HepG2 (cell line): Measurements from ENCODE around the gene ADAMTSL4. TPM values are rescaled to one million over a fixed set of nuclear protein-coding genes. Genes with fewer than 3 reads are reported as not detected.

Experiments
- ATAC-seq: fragments of 200-7000 bp; cut with Tn5 transposase; 3 replicates; pipeline ENCODE4 v1.9.1; 2020; ENCODE audit warnings: mild to moderate bottlenecking, moderate library complexity
- BruUV-seq: library from RNA; stranded (reverse); fragments of 400-500 nt; replicated peaks from 2 replicates; lab custom pipeline; 2021; lab: Mats Ljungman, UMichigan
- CTCF ChIA-PET: fragments of 300-600 bp; formaldehyde crosslinking; extraction: SDS; loops from one replicate; lab custom pipeline; 2021; ENCODE audit warnings: low total read pairs, inconsistent platforms, low intra/inter-chr PET ratio; lab: Yijun Ruan, JAX
- POLR2A ChIA-PET: fragments of 350-600 bp; sonication (Branson Sonifier 250); formaldehyde crosslinking; loops from one replicate; lab custom pipeline; 2020; ENCODE audit warnings: antibody characterized with exemption, inconsistent platforms; lab: Yijun Ruan, JAX
- DNase-seq: peaks from one replicate; pipeline ENCODE4 v3.0.0-alpha.2; 2015; ENCODE audit warnings: low spot score
- FAIRE-seq: peaks from 3 replicates; lab custom pipeline; 2011; peaks lifted over from hg19 to GRCh38; lab: Jason Lieb, UNC
- H2AFZ ChIP-seq: one replicate; pipeline ENCODE4 v1.6.1; 2011; ENCODE audit warnings: low read length, inconsistent platforms
- H3K27ac ChIP-seq: fragments of 300-600 bp; 3 replicates; pipeline ENCODE4 v1.8.0; 2011; ENCODE audit warnings: mixed run types, mild to moderate bottlenecking, mixed read lengths, low read length, inconsistent platforms; ENCODE audit not compliant: insufficient read depth; ENCODE audit errors: extremely low read length
- H3K27me3 ChIP-seq, 2 experiments: fragments of 200-600 bp in 1 of 2; 2 replicates in 1 of 2; 3 replicates in 1 of 2; pipeline versions ENCODE4 v1.6.0 to v1.8.0; 2011; ENCODE audit warnings: low read length in 2 of 2, mild to moderate bottlenecking in 2 of 2, moderate library complexity in 2 of 2, inconsistent platforms in 1 of 2; ENCODE audit not compliant: insufficient read depth in 2 of 2, control insufficient read depth in 1 of 2
- H3K36me3 ChIP-seq, 2 experiments: fragments of 200-600 bp in 1 of 2; replicated peaks in 1 of 2; 2 replicates in 1 of 2; 3 replicates in 1 of 2; pipeline versions ENCODE4 v1.5.1 to v1.8.0; 2011; ENCODE audit warnings: low read length in 2 of 2, inconsistent platforms in 1 of 2; ENCODE audit not compliant: insufficient read depth in 2 of 2, control insufficient read depth in 1 of 2
- H3K4me1 ChIP-seq: 2 replicates; pipeline ENCODE4 v1.5.1; 2012; ENCODE audit warnings: low read length, inconsistent platforms; ENCODE audit not compliant: insufficient read depth
- H3K4me2 ChIP-seq: 2 replicates; pipeline ENCODE4 v1.6.0; 2011; ENCODE audit warnings: low read depth, low read length, inconsistent platforms
- H3K4me3 ChIP-seq, 3 experiments: fragments of 200-600 bp in 1 of 3; sonication (generic), shearing (Covaris generic) in 1 of 3; replicated peaks in 1 of 3; 2 replicates each; pipeline ENCODE4 v1.5.1; 2011 to 2016; ENCODE audit warnings: low read length in 3 of 3, inconsistent platforms in 2 of 3, low read depth in 2 of 3, mild to moderate bottlenecking in 2 of 3, control low read depth in 1 of 3, mixed read lengths in 1 of 3; ENCODE audit not compliant: insufficient read depth in 1 of 3
- H3K79me2 ChIP-seq: one replicate; pipeline ENCODE4 v1.6.1; 2011; ENCODE audit warnings: low read length, inconsistent platforms; ENCODE audit not compliant: insufficient read depth
- H3K9ac ChIP-seq: 2 replicates; pipeline ENCODE4 v1.6.0; 2011; ENCODE audit warnings: mild to moderate bottlenecking, low read depth, low read length, inconsistent platforms; ENCODE audit not compliant: insufficient read depth
- H3K9me3 ChIP-seq: 2 replicates; pipeline ENCODE4 v1.5.1; 2012; ENCODE audit warnings: mild to moderate bottlenecking, low read length
- H4K20me1 ChIP-seq: 2 replicates; pipeline ENCODE4 v1.6.0; 2011; ENCODE audit warnings: inconsistent platforms, mild to moderate bottlenecking, low read length, moderate library complexity; ENCODE audit not compliant: insufficient read depth
- CHD2 ChIP-seq: IDR thresholded peaks from 2 replicates; pipeline ENCODE4 v1.6.1; 2011; ENCODE audit warnings: low read depth, low read length, improper control_type of control experiment
- ELF3 ChIP-seq: IDR thresholded peaks from 2 replicates; pipeline ENCODE4 v1.6.1; 2016; ENCODE audit warnings: missing genetic modification reagents, missing compliant biosample characterization
- ETV5 ChIP-seq: IDR thresholded peaks from 2 replicates; pipeline ENCODE4 v1.6.1; 2018; ENCODE audit warnings: missing biosample characterization, missing genetic modification reagents, inconsistent platforms, borderline replicate concordance
- HDAC6 ChIP-seq: fragments of 200-600 bp; sonication (generic); IDR thresholded peaks from 2 replicates; pipeline ENCODE4 v1.7.0; 2017; ENCODE audit warnings: mild to moderate bottlenecking, antibody characterized with exemption, low read length, low read depth
- HNF1B ChIP-seq: sonication (generic); formaldehyde crosslinking; IDR thresholded peaks from 2 replicates; pipeline ENCODE4 v1.5.1; 2020; ENCODE audit warnings: mild to moderate bottlenecking, moderate library complexity, missing genetic modification reagents
- KAT2B ChIP-seq: fragments of 150-350 bp; IDR thresholded peaks from 2 replicates; pipeline ENCODE4 v1.6.1; 2014; ENCODE audit warnings: low read depth, low read length, borderline replicate concordance
- NR2F2 ChIP-seq: IDR thresholded peaks from 2 replicates; pipeline ENCODE4 v1.6.1; 2012; ENCODE audit warnings: low read depth, inconsistent platforms, borderline replicate concordance
- PREB ChIP-seq: sonication (generic); formaldehyde crosslinking; IDR thresholded peaks from 2 replicates; pipeline ENCODE4 v1.4.0; 2020; ENCODE audit warnings: missing genetic modification reagents
- RFXANK ChIP-seq: IDR thresholded peaks from 2 replicates; pipeline ENCODE4 v1.6.1; 2016
- SMARCE1 ChIP-seq: fragments of 450-650 bp; IDR thresholded peaks from 2 replicates; pipeline ENCODE4 v1.6.1; 2017; ENCODE audit warnings: borderline replicate concordance
- SNAI1 ChIP-seq: sonication (generic); formaldehyde crosslinking; IDR thresholded peaks from 2 replicates; pipeline ENCODE4 v1.5.0; 2020; ENCODE audit warnings: mild to moderate bottlenecking, missing genetic modification reagents, borderline replicate concordance
- ZMAT3 ChIP-seq: sonication (generic); formaldehyde crosslinking; conservative IDR thresholded peaks from 2 replicates; pipeline ENCODE4 v1.7.0; 2021; ENCODE audit warnings: missing genetic modification reagents
- ZNF362 ChIP-seq: sonication (generic); formaldehyde crosslinking; IDR thresholded peaks from 2 replicates; pipeline ENCODE4 v1.4.0; 2020; ENCODE audit warnings: missing genetic modification reagents, mild to moderate bottlenecking, borderline replicate concordance
- ZNF564 ChIP-seq: sonication (generic); formaldehyde crosslinking; IDR thresholded peaks from 2 replicates; pipeline ENCODE4 v1.8.1; 2023; ENCODE audit warnings: mild to moderate bottlenecking, missing genetic modification reagents
- ZNF569 ChIP-seq: sonication (generic); formaldehyde crosslinking; IDR thresholded peaks from 2 replicates; pipeline ENCODE4 v1.5.0; 2020; ENCODE audit warnings: mild to moderate bottlenecking, missing genetic modification reagents, moderate library complexity, borderline replicate concordance
- ZNF709 ChIP-seq: sonication (generic); formaldehyde crosslinking; IDR thresholded peaks from 2 replicates; pipeline ENCODE4 v1.5.0; 2020; ENCODE audit warnings: mild to moderate bottlenecking, missing genetic modification reagents
- ZNF737 ChIP-seq: sonication (generic); formaldehyde crosslinking; IDR thresholded peaks from 2 replicates; pipeline ENCODE4 v1.5.0; 2020; ENCODE audit warnings: missing genetic modification reagents, mild to moderate bottlenecking, borderline replicate concordance
- WGBS: methylation state at CpG from one replicate; pipeline ENCODE4 v1.1.6; 2017; ENCODE audit warnings: low lambda C conversion rate; 5-methylcytosine and 5-hydroxymethylcytosine counted together
- in situ Hi-C: cut with HindIII; loops from 2 replicates; pipeline ENCODE4 v1.10.0; 2017; ENCODE audit warnings: low pct_unique_long_range_greater_than_20kb; ENCODE audit not compliant: extremely low pct_ligation_motif_present
- intact Hi-C: fragments of 100-400 bp; cut with micrococcal nuclease; formaldehyde crosslinking; loops from one replicate; pipeline ENCODE4 v1.10.0; 2022; ENCODE audit not compliant: unreplicated experiment
- polyA plus RNA-seq, 8 experiments: library from polyadenylated mRNA; depleted of rRNA in 3 of 8; stranded (reverse) in 7 of 8; unstranded in 1 of 8; fragments of >200 nt; fragmentation: Illumina TruSeq in 4 of 8; extraction: Trizol in 4 of 8; gene quantifications; 2 replicates each; pipeline versions ENCODE4 v1.2.1 to v1.2.3, GENCODE V29; 2011 to 2016; ENCODE audit warnings: low read depth in 4 of 8, missing spikeins in 1 of 8, mixed read lengths in 1 of 8; ENCODE audit not compliant: insufficient read depth in 1 of 8
- total RNA-seq, 5 experiments: library from RNA; depleted of rRNA; stranded (reverse); fragments of >200 nt; fragmentation: Illumina TruSeq; extraction: Trizol; gene quantifications; 2 replicates each; pipeline ENCODE4 v1.2.3, GENCODE V29; 2016; ENCODE audit warnings: low read depth in 1 of 5
- TF ChIP-seq, protein P1 (sequence below): sonication (generic); formaldehyde crosslinking; IDR thresholded peaks from 2 replicates; pipeline ENCODE4 v1.5.0; 2020; ENCODE audit warnings: mild to moderate bottlenecking, missing genetic modification reagents
- TF ChIP-seq, protein P2 (sequence below): sonication (generic); formaldehyde crosslinking; IDR thresholded peaks from 2 replicates; pipeline ENCODE4 v1.4.0; 2020; ENCODE audit warnings: mild to moderate bottlenecking, low read depth, missing genetic modification reagents

The ADAMTSL4 gene
- total and polyA plus RNA-seq, 2 of the 13 experiments (the other 11 are each of a cell fraction or from before 2014, with no cell fraction given), result 3.9 to 16.4 TPM

DNA sequence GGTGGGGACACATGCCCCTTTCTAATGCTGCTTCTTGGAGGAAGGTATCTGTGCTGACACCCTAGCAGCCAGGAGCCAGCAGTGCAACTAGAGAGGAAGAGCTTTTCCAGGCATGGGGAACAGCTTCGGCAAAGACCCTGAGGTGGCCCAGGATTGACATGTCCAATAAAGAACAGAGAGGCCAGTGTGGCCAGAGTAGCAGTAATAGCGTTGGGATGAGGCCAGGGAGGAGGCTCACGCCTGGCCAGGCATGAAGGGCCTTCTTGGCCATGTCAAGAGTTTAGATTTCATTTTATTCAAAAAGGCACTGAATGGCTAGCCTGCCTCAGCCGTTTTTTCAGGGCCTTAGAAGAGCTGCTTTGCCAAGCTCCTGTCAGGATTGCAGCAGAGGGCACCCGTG is 16.3 kb upstream of the ADAMTSL4 start:
- WGBS, result 16% methylated on average over 5 of the region's 5 CpGs
- CTCF ChIA-PET, result interaction anchor here (2.5 kb wide), 1 partner anchor 69 kb away, joined by 18 read pairs; no protein-coding TSS in a partner anchor
- H3K36me3 ChIP-seq, result no peaks in the 10 kb centered on the region
- no peaks in the 10 kb centered on the region for H3K9me3 ChIP-seq
- H3K27me3 ChIP-seq, result no peaks in the 10 kb centered on the region
- POLR2A ChIA-PET, result interaction anchor here (1.0 to 4.6 kb wide), 20 partner anchors 11 to 474 kb away, joined by 3 to 78 read pairs (median 5); partner anchors contain the start of genes ADAMTSL4, ENSA, FALEC and MCL1
- peak overlapping the region; percentile 87 for H3K27ac ChIP-seq
- intact Hi-C loops (loop anchor here (1.0 kb wide), 4 partner anchors 18 to 69 kb away; partner anchors contain the start of genes FALEC and TARS2), in situ Hi-C loops (loop anchor here (5.0 to 10.0 kb wide), 2 partner anchors 46 to 278 kb away; partner anchors contain the start of genes CA14 and TARS2)
- FAIRE-seq, result no peak
- peak overlapping the region; percentile 91 for H3K4me2 ChIP-seq
- H2AFZ ChIP-seq, result peak overlapping the region; percentile 16
- peak overlapping the region; percentile 32 to 60 (median 42) for H3K4me3 ChIP-seq
- H3K4me1 ChIP-seq, result peaks cover 91% of the 10 kb centered on the region
- H3K79me2 ChIP-seq, result no peaks in the 10 kb centered on the region
- no peak for DNase-seq
- H3K9ac ChIP-seq, result peak overlapping the region; percentile 63
- ATAC-seq, result peak; percentile 18
- H4K20me1 ChIP-seq, result no peaks in the 10 kb centered on the region
- BruUV-seq, result TSS peak; percentile 85
- TF ChIP-seq CHD2, result no peak
- TF ChIP-seq KAT2B, result no peak
- no peak for TF ChIP-seq ZNF564
- no peak for TF ChIP-seq NR2F2
- TF ChIP-seq HDAC6, result no peak
- TF ChIP-seq RFXANK (CRISPR knock-in tag), result no peak
- no peak for TF ChIP-seq ZNF709
- TF ChIP-seq ETV5, result no peak
- no peak for TF ChIP-seq ELF3 (CRISPR knock-in tag)
- no peak for TF ChIP-seq SMARCE1
- TF ChIP-seq ZNF362 (CRISPR knock-in tag), result peak; percentile 55; the same call in 1 of the 2 replicates
- 0 out of 2 replicates have a peak, but pooled peaks have one; percentile 5 for TF ChIP-seq ZNF737 (CRISPR knock-in tag)
- TF ChIP-seq, protein P1, sequence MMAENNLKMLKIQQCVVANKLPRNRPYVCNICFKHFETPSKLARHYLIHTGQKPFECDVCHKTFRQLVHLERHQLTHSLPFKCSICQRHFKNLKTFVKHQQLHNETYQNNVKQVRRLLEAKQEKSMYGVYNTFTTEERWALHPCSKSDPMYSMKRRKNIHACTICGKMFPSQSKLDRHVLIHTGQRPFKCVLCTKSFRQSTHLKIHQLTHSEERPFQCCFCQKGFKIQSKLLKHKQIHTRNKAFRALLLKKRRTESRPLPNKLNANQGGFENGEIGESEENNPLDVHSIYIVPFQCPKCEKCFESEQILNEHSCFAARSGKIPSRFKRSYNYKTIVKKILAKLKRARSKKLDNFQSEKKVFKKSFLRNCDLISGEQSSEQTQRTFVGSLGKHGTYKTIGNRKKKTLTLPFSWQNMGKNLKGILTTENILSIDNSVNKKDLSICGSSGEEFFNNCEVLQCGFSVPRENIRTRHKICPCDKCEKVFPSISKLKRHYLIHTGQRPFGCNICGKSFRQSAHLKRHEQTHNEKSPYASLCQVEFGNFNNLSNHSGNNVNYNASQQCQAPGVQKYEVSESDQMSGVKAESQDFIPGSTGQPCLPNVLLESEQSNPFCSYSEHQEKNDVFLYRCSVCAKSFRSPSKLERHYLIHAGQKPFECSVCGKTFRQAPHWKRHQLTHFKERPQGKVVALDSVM (CRISPR knock-in tag), result no peak
- no peak for TF ChIP-seq ZNF569 (CRISPR knock-in tag)
- no peak for TF ChIP-seq ZMAT3 (CRISPR knock-in tag)
- no peak for TF ChIP-seq SNAI1 (CRISPR knock-in tag)
- no peak for TF ChIP-seq PREB (CRISPR knock-in tag)
- TF ChIP-seq, protein P2, sequence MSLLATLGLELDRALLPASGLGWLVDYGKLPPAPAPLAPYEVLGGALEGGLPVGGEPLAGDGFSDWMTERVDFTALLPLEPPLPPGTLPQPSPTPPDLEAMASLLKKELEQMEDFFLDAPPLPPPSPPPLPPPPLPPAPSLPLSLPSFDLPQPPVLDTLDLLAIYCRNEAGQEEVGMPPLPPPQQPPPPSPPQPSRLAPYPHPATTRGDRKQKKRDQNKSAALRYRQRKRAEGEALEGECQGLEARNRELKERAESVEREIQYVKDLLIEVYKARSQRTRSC, result no peak
- peak; percentile 8; the same call in 1 of the 2 replicates for TF ChIP-seq HNF1B (CRISPR knock-in tag)
